GM19455 (cell line): ENCODE data around the gene COMT.
A peak's percentile ranks its signal among the peaks of the same experiment; 100 is the strongest.

Experiments used
- ATAC-seq: cut with Tn5 transposase; IDR thresholded peaks from one replicate; pipeline ENCODE4 v1.9.1; 2021; ENCODE audit not compliant: unreplicated experiment

The COMT gene

DNA sequence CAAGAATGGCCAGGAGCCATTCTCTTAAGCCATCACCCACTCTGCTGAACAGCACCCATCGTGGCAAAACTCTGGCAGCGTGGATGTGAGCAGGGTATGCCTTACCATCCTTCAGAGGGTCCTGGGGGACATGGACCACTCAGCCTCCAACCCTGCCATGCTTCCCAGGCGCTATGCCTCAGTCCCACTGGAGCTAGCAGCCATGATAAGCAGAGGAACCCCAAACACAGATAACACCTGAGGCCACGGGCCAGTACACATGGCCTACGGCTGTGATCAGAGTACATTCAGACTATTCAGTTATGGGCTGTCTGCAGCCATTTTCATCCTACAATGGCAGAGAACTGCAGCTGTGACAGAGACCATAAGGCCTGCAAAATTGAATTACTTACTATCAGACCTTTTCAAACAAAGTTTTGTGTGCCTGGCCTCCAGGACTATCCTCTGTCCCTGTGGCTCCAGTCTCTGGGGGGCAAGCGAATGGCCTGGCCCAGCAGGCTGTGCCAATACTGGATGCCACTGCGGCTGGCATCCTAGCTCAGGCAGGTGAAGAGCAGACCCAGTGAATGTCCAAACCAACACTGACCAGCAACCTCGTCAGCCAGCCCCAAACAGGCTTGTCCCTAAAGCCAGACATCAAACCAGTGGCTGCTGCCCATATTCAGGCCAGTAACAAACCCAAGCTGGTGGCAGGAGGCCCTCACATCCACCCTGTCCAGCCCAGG is 68.2 kb downstream of the COMT start:
- ATAC-seq, result no peak

DNA sequence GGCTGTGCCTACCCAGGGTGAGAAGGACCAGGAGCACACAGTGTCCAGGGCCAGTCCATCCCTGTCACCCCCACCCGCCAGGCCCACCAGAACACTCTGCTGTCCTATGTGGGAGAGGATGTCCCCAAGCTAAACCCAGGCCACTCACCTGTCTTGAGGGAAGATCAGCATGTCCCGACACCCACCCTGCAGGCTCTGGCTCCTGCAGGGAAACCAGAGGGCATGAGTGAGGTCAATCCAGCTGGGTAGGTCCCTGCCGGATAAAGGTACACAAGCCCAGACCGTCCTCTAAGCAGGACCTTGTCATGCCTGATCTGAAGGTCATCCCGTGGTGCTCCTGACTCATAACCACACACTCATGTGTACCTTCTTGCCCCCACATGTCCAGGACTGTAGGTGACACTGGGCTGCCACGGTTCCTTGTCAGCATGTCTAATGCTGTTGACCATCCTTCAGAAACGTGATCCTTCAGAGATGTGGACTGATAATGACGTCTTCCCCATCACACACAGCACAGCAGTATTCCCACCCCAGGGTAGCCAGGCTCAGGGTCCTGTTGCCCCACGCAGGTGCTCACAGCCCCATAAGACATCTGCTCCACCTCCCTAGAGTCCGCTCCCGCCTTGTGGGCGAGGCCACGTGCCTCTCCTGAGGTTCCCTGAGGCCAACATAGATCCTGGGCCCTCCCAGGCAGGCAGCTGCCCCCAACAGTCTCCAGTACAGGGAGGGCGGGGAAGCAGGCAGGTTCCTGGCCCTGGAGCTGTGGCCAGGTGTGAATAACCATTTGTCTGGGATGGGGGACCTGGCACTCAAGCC is 68.9 kb downstream of the COMT start:
- ATAC-seq, result no peak

DNA sequence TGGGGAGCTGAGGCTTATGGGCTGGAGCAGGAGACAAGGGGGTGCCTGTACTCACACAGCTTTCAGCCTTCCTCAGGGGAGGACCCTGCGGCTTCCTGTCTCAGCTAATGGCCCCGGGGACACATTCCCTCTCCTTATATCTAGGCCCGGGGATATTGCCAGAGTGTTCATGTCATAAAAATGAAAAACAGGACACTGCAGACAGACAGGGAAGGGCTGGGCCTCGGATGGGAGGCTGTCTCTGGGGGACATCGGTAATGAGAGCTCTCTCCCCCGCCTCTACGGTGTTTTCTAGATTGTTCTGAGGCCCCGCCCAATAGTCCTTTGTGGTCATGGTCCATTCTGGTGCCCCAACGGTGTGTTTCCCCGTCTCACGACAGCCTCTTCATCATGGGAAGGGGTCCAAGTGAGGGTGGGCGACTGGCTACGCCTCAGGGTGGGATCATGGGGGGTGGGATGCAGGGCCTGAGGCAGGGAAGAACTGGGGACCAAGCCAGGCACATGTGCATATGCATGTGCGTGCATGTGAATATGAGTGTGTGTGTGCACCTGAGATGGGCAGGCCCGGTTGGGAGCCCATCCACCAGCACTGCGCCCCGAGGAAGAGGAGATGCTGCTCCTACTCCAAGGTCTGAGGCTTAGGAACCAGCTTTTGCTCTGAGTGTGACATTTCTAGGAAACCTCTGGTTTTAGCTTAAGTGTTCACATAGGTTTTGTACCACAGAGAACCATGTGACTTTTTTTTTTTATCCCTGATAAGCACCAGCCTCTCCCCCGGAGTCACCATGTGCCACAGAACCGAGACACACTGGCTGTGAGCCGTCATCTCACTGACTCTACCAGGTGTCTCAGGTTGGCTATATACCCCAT is 69.8 kb downstream of the COMT start:
- ATAC-seq, result no peak

DNA sequence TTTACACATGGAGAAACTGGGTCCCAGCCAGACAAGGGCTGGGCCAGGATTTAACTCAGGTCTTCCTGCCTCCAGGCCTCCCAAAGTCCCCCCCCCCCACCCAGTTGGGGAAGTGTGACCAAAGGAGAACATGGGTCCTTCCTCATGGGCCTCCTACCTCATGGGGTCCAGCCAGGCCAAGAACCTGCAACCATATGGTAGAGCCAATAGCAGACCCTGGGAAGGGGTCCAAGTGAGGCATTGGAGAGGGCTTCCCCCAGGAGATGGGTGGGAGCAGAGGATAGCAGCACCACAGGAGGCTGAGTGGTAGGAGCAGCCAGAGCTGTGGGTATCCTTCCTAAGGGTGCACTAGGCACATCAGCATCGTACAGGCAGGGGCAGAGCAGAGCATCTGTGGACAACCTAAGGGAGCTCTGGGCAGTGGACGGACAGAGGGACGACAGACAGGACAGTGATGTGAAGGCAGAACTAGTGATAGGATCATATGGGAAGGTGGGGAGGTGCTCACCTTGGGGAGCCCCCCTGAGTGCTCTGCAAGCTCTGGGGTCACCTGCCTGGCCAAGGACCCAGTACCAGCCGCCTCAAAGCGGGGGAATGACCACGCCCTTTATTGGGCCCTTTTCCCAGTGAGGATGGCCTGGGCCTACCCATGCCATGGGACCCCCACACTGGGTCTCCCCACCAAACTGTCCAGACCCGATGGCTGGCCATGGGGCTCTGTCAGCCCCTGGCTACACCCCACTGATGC is 70.6 kb downstream of the COMT start:
- no peak for ATAC-seq

DNA sequence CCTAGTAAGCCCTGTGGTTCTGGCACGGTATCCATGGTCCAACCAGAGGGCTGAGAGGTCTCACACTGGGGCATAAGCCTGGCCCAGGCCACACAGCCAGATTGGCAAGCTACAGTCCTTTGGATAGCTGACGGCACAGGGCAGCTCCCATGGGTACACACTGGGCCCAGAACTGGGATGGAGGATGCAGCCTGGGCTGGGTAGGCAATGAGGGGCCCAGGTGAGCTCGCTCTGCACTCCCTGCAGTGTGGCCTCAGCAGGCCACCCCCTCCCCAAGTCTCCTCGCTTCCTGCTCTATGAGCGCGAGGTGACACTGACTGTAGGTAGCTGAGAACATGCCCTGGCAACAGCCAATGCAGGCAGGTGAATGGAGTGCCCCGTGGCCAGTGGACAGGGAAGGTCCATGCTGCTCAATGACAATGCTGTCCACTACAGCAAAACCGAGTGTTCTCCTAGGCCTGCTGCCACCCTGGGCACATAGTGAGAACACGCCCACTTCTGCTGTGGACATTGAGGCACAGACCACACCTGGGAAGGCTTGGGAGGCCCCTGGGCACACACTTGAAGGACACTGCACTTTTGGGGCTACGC is 71.3 kb downstream of the COMT start:
- ATAC-seq, result no peak

DNA sequence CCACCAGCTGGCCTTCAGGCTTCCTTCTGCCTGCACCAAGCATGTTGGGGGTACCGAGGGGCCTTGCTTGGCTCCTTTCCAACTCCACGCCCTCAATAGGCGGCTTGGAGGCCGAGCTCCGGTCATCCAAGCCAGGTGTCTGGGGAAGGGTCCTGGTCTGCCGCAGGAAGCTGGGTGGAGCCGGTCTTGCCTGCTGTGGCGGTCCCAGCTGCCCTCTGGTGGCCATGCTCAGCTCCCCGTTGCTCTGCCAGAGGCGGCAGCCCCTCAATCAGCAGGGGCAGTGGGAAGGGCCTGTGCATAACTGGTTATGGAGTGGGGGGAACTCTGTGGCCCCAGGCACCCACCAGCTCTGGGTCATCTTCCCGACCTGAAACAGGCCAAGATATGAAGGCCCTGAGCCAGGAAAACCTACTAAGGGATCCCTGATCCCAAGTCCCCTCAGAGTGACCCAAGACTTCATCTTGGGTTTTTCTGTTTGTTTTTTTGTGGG is 71.9 kb downstream of the COMT start:
- ATAC-seq, result no peak

DNA sequence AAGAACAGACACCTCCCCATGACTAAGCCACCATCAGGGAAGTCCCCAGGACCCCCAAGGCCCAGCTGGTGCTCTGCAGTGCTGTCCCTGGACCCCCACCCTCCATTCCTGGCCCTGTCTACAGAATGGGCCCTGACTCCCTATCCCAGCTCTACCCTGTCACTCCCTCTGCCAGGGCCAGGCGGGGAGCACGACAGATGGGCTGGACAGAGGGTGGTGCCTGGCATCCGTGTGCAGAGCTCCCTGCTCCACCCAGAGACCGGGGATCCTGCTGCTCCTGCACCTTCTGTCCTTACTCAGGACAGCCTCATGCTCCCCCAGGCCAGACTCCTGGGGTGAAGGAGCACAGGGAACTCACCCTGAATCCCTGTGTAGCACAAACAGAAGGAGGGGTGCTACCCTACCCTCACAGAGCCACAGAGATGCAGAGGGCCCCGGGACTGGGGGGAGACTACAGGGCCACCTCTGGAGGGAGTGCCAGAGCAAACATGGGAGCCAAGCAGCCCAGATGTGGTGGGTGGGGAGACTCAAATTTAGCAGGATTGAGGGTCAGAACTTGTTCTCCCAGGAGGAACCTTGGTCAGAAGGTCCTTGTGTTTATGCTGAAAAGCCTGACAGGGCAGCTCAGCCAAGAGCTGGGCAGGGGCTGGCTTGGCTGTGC is 73.1 kb downstream of the COMT start:
- ATAC-seq, result no peak

DNA sequence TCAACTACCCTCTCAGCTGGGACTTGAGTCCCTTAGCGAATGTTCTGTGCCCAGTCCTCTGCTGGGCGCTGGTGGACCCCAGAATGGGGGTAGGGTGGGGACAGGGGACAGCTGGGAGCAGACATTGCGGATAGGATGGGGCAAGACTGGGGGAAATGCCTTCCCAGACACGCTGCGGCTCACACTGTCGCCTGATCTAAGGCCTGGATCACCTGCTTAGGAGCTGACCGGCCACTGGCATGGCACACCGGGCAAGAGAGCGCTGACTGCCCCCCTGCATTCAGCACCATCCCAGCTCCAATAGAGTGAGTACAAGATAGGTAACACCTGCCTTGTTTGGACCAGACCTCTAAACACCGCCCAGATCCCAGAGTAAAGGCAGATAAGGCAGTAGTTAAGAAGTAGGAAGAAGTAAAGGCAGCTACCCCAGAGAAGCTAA is 73.6 kb downstream of the COMT start:
- ATAC-seq, result no peak

DNA sequence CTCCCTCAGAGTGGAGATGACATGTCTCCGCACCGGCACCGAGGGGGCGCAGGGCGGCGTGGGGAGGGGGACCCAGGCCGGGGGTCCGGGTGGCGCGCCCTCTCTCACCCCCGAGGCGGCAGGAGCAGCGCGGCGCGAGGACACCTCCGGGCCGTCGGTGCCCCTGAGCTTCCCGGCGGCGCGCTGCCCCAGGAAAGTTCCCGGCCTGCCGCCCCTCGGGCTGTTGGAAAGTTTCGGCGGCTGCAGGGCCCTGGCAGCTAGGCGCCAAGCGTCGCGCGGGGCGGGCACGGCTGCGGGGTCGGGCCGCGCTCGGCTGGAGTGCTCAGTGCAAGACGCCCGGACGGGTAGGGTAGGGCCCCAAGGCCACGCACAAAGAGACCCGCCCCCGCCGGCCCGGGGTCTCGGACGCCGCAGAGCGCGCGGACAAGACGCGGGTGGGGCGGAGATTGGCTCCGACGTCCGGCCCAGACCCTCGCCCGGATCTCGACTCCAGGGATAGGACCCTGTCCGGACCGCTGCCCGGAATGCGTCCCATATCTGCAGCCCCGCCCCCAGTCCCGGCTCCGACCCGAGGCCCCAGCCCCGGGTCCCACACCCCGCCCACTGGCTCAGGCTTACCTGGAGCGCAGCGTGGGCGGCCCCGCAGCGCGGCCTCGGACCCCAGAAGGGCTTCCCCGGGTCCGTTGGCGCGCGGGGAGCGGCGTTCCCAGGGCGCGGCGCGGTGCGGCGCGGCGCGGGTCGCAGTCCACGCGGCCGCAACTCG is 74.6 kb downstream of the COMT start:
- no peak for ATAC-seq

DNA sequence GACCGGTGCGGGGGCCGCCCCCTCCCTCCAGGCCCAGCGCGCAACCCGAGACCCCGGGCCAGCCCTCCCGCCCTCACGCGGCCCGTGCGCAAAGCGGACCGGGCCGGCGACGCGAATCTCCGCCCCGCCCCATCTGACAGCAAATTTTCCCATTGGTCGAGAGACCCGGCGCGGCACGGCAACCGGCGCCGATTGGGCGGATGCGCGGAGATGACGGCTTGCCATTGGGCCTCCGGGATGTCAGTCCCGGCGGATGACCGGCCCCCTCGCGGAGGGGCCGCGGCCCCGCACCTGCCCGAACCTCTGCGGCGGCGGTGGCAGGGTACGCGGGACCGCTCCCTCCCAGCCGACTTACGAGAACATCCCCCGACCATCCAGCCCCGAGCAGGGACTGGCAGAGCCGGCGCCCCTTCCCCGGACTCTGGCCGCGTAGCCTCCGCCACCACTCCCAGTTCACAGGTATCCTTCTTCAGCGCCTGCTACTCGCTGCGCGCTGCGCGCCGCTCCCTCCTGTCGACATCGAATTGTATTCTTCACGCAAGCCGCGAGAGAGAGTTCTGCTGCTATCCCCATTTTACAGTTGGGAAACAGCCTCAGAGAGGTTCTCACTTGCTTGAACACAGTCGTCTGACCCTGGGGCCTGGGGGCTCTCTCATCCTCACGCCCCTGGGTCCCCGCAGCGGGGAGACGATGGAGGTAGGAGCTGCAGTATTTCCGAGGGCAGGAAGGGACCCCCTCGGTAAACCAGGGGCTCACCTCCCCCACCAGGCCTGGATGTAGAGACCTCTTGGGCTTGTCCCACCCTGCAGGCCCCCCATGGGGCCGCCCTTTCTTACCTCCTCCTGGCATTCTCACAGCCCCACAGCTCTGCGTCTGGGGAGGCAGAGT is 75.4 kb downstream of the COMT start, which contains the start of gene ARVCF:
Gene ARVCF (minus strand): TSS at position 90 of the 888 bp plus-strand sequence. CDS start 26,029 bp downstream, outside the sequence.
- peak; percentile 53 for ATAC-seq

DNA sequence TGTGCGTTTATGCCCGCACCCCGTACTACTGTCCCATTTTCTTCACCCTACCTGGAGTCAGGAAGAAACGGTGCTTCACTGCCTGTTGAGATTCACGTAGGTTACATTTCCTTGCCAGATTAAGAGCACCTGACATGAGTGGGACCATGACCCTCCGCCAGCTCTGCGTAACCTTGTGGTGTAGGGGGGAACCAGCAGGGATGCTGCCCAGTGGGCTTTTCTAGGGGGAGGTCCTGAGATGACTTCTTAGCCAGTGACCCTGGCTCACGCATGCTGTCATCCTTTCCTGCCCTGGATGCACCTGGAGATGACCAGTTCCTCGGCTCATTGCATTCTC is 76.0 kb downstream of the COMT start:
- no peak for ATAC-seq

DNA sequence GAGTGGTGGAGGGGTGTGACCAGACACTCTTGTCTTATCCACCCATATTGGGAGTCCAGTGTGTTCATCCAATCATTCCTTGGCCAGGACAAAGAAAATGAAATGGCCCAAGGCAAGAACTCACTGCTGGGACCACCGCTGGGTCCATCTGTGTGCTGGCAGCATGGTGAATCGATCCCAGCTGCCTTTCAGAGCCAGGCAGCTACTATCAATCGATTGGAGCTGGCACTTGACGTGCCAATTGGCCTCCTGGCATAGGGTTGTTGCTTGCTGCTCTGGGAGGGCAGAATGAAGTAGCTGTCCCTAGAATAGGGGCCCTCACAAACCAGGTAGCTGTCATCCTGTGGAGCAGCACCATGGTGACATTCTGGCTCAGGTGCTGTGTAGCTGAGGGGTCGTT is 76.4 kb downstream of the COMT start:
- ATAC-seq, result no peak
